Activated CD4-positive, alpha-beta T cell treated with anti-CD3 and anti-CD28 coated beads, Interleukin-2, amount 50 U/mL, for 24 hours (primary cell): Measurements from ENCODE around the gene ZNF138.
"Not testable (repeated sequence)": the region's sequence is repeated elsewhere in the genome, so short reads cannot be mapped to it uniquely, and the experiment has no call there.

Experiments used
- DNase-seq, 2 donors: peaks; one replicate each; pipeline ENCODE4 v3.0.0-alpha.2; 2020; ENCODE audit warnings: low read depth in 1 of 2, low spot score in 1 of 2

Gene ZNF138

GRCh38 chr7:64838051-64838450 is 43.8 kb downstream of the ZNF138 start:
- not testable (repeated sequence) for DNase-seq

- no peak for DNase-seq
These were observed 44.5 kb downstream of the ZNF138 start for GRCh38 chr7:64838691-64839090.

GRCh38 chr7:64839910-64840309 is 45.7 kb downstream of the ZNF138 start:
- no peak for DNase-seq

- no peak for DNase-seq
These were observed 55.2 kb downstream of the ZNF138 start for GRCh38 chr7:64849250-64849923.

- DNase-seq, result no peak
These were observed 55.8 kb downstream of the ZNF138 start for GRCh38 chr7:64849924-64850499.

GRCh38 chr7:64853679-64854078 is 59.5 kb downstream of the ZNF138 start:
- no peak for DNase-seq

GRCh38 chr7:64854969-64855368 is 60.7 kb downstream of the ZNF138 start:
- DNase-seq, result no peak

- no peak for DNase-seq
These were observed 68.8 kb downstream of the ZNF138 start for GRCh38 chr7:64863021-64863420.

- not testable (repeated sequence) for DNase-seq
These were observed 69.3 kb downstream of the ZNF138 start for GRCh38 chr7:64863530-64863929.

- DNase-seq, result no peak
These were observed 69.7 kb downstream of the ZNF138 start for GRCh38 chr7:64863969-64864368.

GRCh38 chr7:64867863-64868440 is 73.7 kb downstream of the ZNF138 start:
- DNase-seq, result no peak

- DNase-seq, result no peak
These were observed 74.3 kb downstream of the ZNF138 start for GRCh38 chr7:64868499-64868898.

GRCh38 chr7:64869121-64869725 is 75.0 kb downstream of the ZNF138 start:
- DNase-seq, result no peak

- DNase-seq, result no peak
These were observed 75.8 kb downstream of the ZNF138 start for GRCh38 chr7:64869912-64870562.

- no peak for DNase-seq
These were observed 76.4 kb downstream of the ZNF138 start for GRCh38 chr7:64870656-64871055.

- no peak for DNase-seq
These were observed 77.5 kb downstream of the ZNF138 start for GRCh38 chr7:64871761-64872160.

- DNase-seq, result no peak
These were observed 78.3 kb downstream of the ZNF138 start for GRCh38 chr7:64872351-64873154.

GRCh38 chr7:64873155-64873500 is 78.9 kb downstream of the ZNF138 start:
- no peak for DNase-seq

- DNase-seq, result no peak
These were observed 79.3 kb downstream of the ZNF138 start for GRCh38 chr7:64873517-64873916.

- no peak for DNase-seq
These were observed 79.9 kb downstream of the ZNF138 start for GRCh38 chr7:64874114-64874513.
